HEK293 (cell line): ENCODE measurements around the gene SMYD1.
A peak's percentile ranks its signal among the peaks of the same experiment; 100 is the strongest.

Source experiments
- EGR2 ChIP-seq: fragments of 450-650 bp; formaldehyde crosslinking; IDR thresholded peaks from 2 replicates; pipeline ENCODE4 v1.5.1; 2016; ENCODE audit warnings: low read depth, missing biosample characterization, missing genetic modification characterization
- KLF1 ChIP-seq: fragments of 450-650 bp; formaldehyde crosslinking; IDR thresholded peaks from 2 replicates; pipeline ENCODE4 v1.5.1; 2016; ENCODE audit warnings: missing biosample characterization, missing genetic modification characterization
- KLF16 ChIP-seq: fragments of 450-650 bp; formaldehyde crosslinking; IDR thresholded peaks from 2 replicates; pipeline ENCODE4 v1.5.1; 2017; ENCODE audit warnings: missing biosample characterization, missing genetic modification characterization
- REST ChIP-seq: fragments of 450-650 bp; formaldehyde crosslinking; IDR thresholded peaks from 2 replicates; pipeline ENCODE4 v1.5.1; 2016; ENCODE audit warnings: missing biosample characterization, missing genetic modification characterization
- SP2 ChIP-seq: fragments of 450-650 bp; formaldehyde crosslinking; IDR thresholded peaks from 2 replicates; pipeline ENCODE4 v1.5.1; 2016; ENCODE audit warnings: missing biosample characterization, missing genetic modification characterization
- YY2 ChIP-seq: fragments of 450-650 bp; formaldehyde crosslinking; IDR thresholded peaks from 2 replicates; pipeline ENCODE4 v1.5.1; 2016; ENCODE audit warnings: missing biosample characterization, missing genetic modification characterization
- ZBTB26 ChIP-seq: fragments of 450-650 bp; formaldehyde crosslinking; optimal IDR thresholded peaks from 2 replicates; pipeline ENCODE3; 2016; ENCODE audit warnings: missing biosample characterization, mild to moderate bottlenecking, missing genetic modification characterization
- ZBTB8A ChIP-seq: fragments of 450-650 bp; formaldehyde crosslinking; IDR thresholded peaks from 2 replicates; pipeline ENCODE4 v1.5.1; 2016; ENCODE audit warnings: missing biosample characterization, missing genetic modification characterization
- ZFHX2 ChIP-seq: fragments of 450-650 bp; formaldehyde crosslinking; conservative IDR thresholded peaks from 2 replicates; pipeline ENCODE4 v1.5.1; 2016; ENCODE audit warnings: missing biosample characterization, missing genetic modification characterization
- ZNF114 ChIP-seq: fragments of 450-650 bp; formaldehyde crosslinking; IDR thresholded peaks from 2 replicates; pipeline ENCODE4 v1.5.0; 2017; ENCODE audit warnings: missing biosample characterization, missing genetic modification characterization
- ZNF335 ChIP-seq: fragments of 450-650 bp; formaldehyde crosslinking; conservative IDR thresholded peaks from 2 replicates; pipeline ENCODE4 v1.5.1; 2016; ENCODE audit warnings: missing biosample characterization, missing genetic modification characterization
- ZNF341 ChIP-seq: fragments of 450-650 bp; formaldehyde crosslinking; IDR thresholded peaks from 2 replicates; pipeline ENCODE4; 2016; ENCODE audit warnings: low read depth, missing biosample characterization, missing genetic modification characterization
- ZNF366 ChIP-seq: fragments of 450-650 bp; formaldehyde crosslinking; conservative IDR thresholded peaks from 2 replicates; pipeline ENCODE4 v1.5.1; 2016; ENCODE audit warnings: missing biosample characterization, missing genetic modification characterization
- ZNF404 ChIP-seq: fragments of 450-650 bp; formaldehyde crosslinking; IDR thresholded peaks from 2 replicates; pipeline ENCODE4 v1.5.1; 2017; ENCODE audit warnings: missing biosample characterization, missing genetic modification characterization
- ZNF561 ChIP-seq: fragments of 450-650 bp; IDR thresholded peaks from 2 replicates; pipeline ENCODE4 v1.5.1; 2018; ENCODE audit warnings: missing biosample characterization, missing genetic modification characterization, borderline replicate concordance
- ZNF660 ChIP-seq: fragments of 450-650 bp; IDR thresholded peaks from 2 replicates; pipeline ENCODE4 v1.5.1; 2018; ENCODE audit warnings: missing biosample characterization, mild to moderate bottlenecking, missing genetic modification characterization
- ZNF76 ChIP-seq: fragments of 450-650 bp; formaldehyde crosslinking; IDR thresholded peaks from 2 replicates; pipeline ENCODE4; 2016; ENCODE audit warnings: low read depth, missing biosample characterization, missing genetic modification characterization, borderline replicate concordance
- ZNF843 ChIP-seq: fragments of 450-650 bp; formaldehyde crosslinking; IDR thresholded peaks from 2 replicates; pipeline ENCODE4 v1.5.1; 2016; ENCODE audit warnings: missing biosample characterization, missing genetic modification characterization
- TF ChIP-seq, protein P1 (sequence below): fragments of 450-650 bp; formaldehyde crosslinking; IDR thresholded peaks from 2 replicates; pipeline ENCODE4 v1.5.1; 2016; ENCODE audit warnings: missing biosample characterization, missing genetic modification characterization
- TF ChIP-seq, protein P2 (sequence below): fragments of 450-650 bp; formaldehyde crosslinking; IDR thresholded peaks from 2 replicates; pipeline ENCODE4 v1.5.1; 2016; ENCODE audit warnings: missing biosample characterization, missing genetic modification characterization
- TF ChIP-seq, protein P3 (sequence below): fragments of 450-650 bp; formaldehyde crosslinking; IDR thresholded peaks from 2 replicates; pipeline ENCODE4 v1.5.1; 2017; ENCODE audit warnings: missing biosample characterization, missing genetic modification characterization

The SMYD1 gene

GRCh38 chr2:88055371-88056128 lies 12.1 kb upstream of the SMYD1 start, which contains the start of gene KRCC1 (continued):
- TF ChIP-seq ZFHX2 (tag by site-specific recombination) (peak; percentile 95), ZNF335 (tag by site-specific recombination) (peak; percentile 99), EGR2 (tag by site-specific recombination) (peak; percentile 89), ZNF561 (tag by site-specific recombination) (peak; percentile 76), ZBTB26 (tag by site-specific recombination) (peak; percentile 80), SP2 (tag by site-specific recombination) (peak; percentile 88), ZNF404 (no peak), ZNF843 (0 out of 2 replicates have a peak, but pooled peaks have one; percentile 7), ZNF660 (tag by site-specific recombination) (peak; percentile 52; the same call in 1 of the 2 replicates), REST (tag by site-specific recombination) (peak; percentile 21; the same call in 1 of the 2 replicates), ZBTB8A (peak; percentile 88), YY2 (tag by site-specific recombination) (no peak), ZNF341 (0 out of 2 replicates have a peak, but pooled peaks have one; percentile 23), ZNF114 (tag by site-specific recombination) (no peak), ZNF76 (tag by site-specific recombination) (no peak), KLF16 (tag by site-specific recombination) (peak; percentile 24), KLF1 (tag by site-specific recombination) (peak; percentile 18; the same call in 1 of the 2 replicates), ZNF366 (tag by site-specific recombination) (peak; percentile 47; the same call in 1 of the 2 replicates)
- TF ChIP-seq, protein P1, sequence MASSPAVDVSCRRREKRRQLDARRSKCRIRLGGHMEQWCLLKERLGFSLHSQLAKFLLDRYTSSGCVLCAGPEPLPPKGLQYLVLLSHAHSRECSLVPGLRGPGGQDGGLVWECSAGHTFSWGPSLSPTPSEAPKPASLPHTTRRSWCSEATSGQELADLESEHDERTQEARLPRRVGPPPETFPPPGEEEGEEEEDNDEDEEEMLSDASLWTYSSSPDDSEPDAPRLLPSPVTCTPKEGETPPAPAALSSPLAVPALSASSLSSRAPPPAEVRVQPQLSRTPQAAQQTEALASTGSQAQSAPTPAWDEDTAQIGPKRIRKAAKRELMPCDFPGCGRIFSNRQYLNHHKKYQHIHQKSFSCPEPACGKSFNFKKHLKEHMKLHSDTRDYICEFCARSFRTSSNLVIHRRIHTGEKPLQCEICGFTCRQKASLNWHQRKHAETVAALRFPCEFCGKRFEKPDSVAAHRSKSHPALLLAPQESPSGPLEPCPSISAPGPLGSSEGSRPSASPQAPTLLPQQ (tag by site-specific recombination): no peak
- TF ChIP-seq, protein P2, sequence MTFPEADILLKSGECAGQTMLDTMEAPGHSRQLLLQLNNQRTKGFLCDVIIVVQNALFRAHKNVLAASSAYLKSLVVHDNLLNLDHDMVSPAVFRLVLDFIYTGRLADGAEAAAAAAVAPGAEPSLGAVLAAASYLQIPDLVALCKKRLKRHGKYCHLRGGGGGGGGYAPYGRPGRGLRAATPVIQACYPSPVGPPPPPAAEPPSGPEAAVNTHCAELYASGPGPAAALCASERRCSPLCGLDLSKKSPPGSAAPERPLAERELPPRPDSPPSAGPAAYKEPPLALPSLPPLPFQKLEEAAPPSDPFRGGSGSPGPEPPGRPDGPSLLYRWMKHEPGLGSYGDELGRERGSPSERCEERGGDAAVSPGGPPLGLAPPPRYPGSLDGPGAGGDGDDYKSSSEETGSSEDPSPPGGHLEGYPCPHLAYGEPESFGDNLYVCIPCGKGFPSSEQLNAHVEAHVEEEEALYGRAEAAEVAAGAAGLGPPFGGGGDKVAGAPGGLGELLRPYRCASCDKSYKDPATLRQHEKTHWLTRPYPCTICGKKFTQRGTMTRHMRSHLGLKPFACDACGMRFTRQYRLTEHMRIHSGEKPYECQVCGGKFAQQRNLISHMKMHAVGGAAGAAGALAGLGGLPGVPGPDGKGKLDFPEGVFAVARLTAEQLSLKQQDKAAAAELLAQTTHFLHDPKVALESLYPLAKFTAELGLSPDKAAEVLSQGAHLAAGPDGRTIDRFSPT (tag by site-specific recombination): peak; percentile 53; the same call in 1 of the 2 replicates
- TF ChIP-seq, protein P3, sequence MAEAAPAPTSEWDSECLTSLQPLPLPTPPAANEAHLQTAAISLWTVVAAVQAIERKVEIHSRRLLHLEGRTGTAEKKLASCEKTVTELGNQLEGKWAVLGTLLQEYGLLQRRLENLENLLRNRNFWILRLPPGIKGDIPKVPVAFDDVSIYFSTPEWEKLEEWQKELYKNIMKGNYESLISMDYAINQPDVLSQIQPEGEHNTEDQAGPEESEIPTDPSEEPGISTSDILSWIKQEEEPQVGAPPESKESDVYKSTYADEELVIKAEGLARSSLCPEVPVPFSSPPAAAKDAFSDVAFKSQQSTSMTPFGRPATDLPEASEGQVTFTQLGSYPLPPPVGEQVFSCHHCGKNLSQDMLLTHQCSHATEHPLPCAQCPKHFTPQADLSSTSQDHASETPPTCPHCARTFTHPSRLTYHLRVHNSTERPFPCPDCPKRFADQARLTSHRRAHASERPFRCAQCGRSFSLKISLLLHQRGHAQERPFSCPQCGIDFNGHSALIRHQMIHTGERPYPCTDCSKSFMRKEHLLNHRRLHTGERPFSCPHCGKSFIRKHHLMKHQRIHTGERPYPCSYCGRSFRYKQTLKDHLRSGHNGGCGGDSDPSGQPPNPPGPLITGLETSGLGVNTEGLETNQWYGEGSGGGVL (tag by site-specific recombination): 0 out of 2 replicates have a peak, but pooled peaks have one; percentile 21
